Activated T-helper 1 cell treated with Interleukin-2 at 50 U/mL for 16 hours (primary cell): ENCODE results near the gene C17orf67.

Experiments used
- DNase-seq: peaks from one replicate; pipeline ENCODE4 v3.0.0-alpha.2; 2020; ENCODE audit warnings: low read depth

C17orf67 gene, protein sequence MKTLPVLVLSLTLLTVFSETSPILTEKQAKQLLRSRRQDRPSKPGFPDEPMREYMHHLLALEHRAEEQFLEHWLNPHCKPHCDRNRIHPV

DNA sequence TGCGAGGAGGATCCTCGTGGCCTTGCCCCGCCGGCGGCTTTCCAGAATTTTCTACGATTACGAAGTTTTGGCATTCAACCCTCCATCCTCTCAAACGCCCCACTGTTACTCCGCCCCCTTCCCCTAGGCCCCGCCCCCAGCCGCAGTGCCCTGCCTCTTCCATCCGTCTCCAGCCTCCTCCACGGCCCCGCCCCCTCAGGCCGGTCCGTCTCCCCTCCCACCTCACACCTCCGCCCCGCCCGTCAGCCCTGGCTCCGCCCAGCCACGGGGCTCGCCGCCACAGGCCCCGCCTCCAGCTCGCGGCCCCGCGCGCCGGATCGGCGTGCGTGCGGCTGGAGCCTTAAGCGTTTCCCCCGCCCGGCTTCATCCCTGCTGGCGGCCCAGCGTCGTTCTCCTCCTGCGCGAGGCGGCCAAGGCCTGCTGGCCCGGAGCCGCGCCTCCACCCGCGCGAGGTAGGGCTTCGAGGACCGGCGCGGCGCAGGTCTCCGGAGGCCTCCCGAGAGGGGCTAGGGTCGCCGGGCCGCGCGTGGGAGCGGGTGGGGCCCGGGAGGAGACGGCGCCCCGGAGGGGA lies at the start of gene C17orf67, which contains the start of gene DGKE:
C17orf67 (minus strand) TSS at position 112 of the 571 bp plus-strand sequence. CDS start 18,110 bp downstream, outside the sequence.
DGKE (plus strand) TSS at position 343 of the 571 bp plus-strand sequence. CDS start 645 bp downstream, outside the sequence.
- DNase-seq = peak; percentile 98

DNA sequence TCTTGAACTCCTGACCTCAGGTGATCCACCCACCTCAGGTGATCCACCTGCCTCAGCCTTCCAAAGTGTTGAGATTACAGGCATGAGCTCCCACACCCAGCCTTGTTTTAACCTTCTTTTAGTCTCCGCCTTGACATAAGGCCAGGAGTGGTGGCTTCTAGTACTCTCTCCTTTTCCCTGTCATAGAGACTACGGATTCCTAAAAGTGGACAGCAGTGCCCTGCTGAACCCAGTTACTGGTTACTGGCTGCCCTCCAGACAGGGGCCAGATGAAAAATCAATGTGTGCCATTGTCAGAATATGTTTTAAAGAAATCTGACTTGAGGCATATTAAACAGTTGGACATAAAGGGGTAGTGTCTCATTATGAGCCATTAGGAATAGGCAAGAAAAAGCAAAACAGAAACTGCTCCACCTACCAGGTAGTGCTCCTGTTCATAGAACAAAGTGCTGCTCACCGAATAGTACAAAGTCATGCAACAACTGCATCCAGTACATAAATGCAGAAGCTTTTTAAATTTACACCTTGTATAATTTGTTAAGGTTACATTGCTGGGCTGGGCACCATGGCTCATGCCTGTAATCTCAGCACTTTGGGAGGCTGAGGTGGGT lies 48.1 kb upstream of the C17orf67 start:
- DNase-seq = no peak

DNA sequence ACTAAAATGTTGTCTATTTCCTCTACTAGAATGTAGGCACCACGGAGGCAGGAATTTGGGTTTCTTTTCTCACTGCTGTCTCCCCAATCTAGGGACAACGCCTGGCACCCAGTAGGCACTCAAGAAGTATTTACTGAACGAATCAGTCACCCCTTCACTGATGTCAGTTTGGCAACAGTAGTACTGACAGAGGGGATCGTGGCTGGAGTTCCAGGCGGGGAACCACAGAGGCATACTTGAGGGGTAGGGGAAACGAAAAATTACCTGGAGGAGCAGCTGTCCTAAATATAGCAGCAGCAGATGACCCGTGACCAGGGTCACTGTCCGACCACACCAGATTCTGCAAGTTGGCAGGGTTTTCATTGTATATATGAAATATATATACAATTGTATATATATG lies 46.9 kb upstream of the C17orf67 start:
- no peak for DNase-seq

DNA sequence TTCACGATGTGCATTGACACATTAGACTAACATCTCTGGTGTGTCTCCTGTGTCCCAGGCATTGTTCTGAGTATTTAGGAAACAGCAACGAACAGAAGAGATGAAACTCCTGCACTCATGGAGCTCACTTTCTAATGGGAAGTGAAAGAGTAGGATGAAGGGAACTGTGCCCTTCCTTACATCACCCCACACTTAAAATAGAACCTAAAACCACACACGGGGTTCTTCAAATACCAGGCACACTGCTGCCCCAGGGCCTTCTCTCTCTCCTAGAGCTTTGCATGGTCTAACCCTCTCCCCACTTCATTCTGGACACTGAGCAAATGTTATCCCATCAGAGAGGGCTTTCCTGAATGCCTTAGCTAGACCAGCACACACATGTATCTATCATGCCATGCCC lies 46.4 kb upstream of the C17orf67 start:
- DNase-seq = no peak

DNA sequence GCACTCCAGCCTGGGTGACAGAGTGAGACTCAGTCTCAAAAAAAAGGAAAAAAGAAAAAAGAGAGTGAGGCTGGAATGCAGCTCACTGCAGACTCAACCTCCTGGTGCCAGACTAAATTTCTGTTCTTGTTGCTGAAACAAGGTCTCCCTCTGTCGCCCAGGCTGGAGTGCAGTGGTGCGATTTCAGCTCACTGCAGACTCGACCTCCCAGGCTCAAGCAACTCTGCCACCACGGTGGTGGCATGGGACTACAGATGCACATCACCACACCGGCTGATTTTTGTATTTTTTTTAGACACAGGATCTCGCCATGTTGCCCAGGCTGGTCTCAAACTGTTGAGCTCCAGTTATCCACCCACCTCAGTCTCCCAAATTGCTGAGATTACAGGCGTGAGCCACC lies 45.6 kb upstream of the C17orf67 start:
- DNase-seq = no peak

DNA sequence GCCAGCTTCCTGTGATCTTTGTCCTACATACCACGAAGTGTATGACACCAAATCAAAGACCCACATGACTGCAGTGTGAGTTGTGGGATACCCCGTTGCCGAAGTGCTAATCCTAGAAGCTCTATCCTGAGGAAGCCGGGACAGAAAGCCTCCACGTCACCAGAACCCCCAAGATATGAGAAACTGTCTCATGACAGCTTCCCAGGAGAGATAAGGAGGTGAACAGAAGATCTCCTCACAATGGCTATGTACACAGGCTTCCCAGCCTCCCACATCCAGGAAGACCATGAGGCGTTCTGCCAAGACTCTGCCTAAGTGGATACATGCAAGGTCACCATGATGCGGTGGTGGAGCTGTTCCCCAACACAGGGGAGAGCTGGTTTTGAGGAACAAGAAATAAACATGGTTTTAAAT lies 43.1 kb upstream of the C17orf67 start:
- DNase-seq = no peak

DNA sequence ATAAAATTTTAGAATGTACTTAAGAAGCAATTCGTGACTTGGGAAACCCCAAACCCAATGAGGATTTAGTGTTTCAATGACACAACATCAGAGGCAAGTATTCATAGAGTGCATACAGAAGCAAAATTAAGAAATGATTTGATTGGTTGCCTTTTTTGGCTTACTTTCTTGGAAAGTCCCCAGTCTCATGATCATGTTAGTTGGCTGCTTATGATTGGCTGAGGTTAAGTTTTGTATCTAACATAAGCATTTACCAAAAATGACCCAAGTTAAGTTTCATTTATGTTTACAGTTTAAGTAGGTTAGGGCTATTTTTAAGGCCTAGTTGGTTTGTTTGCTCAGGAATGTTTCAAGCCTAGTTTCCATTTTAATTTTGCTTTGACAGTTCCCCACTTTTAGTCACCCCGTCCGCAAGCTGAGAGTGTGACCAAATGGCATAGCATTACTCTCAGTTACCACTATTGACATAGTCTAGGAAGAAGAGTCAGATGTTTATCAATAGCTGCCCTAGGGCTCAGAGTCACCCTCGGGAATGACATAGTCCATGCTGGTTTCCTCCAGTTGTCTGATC lies 36.4 kb upstream of the C17orf67 start:
- DNase-seq = no peak

DNA sequence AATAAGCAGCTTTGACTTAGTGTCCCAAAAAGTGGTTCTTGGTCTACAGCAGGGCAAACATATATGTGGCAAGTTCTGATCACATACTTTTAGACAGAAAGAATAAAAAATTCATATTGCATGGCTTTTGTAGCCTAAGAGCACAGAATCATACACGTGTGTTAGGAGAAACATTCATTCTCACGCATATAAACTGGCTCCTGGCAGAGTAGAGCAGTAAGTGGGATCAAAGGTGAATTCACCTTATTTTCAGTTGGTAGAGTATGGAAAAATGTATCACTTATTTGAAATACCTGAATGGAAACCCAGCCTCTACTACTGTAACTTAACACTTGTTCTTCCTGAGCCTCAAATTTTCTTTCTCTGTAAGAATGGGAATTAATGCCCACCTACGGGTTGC lies 35.0 kb upstream of the C17orf67 start:
- DNase-seq = no peak

DNA sequence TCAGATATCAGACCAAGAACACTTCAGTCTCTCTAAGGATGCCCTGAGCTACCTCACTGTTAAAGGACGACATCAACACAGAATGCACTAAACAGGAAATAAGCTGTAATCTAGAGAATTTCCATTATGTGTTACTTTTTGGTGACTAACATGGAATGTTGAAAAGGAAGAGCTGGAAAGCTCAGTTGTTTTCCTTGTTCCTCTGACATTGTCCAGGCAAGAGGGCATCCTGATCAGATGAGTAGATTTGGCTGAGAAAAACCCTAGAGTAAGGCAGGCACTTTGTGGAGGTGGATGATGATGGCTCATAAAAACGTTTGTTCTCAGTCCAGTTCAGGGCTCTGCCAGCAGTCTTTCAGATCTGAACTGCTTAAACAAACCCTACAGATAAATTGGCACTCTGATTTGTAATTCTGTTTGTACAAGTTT lies 34.2 kb upstream of the C17orf67 start:
- DNase-seq = no peak

DNA sequence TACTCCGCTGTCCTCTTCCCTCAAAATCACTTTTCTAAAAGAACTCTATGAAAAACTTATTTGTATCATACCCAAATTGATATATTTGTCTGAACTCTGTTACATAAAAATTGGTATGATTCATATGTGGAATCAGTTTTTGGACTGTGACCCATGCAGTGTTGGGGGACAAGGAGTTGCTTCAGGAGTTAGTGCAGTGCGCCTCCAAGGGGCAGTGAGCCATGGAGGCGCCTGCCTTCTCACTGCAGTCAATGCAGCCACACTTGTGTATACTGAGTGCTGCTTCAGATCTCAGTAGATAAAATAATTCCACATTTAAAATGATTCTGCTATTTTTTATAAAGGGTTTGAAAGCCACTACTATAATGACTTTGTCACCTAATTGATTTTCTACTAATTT lies 32.8 kb upstream of the C17orf67 start:
- DNase-seq = no peak

DNA sequence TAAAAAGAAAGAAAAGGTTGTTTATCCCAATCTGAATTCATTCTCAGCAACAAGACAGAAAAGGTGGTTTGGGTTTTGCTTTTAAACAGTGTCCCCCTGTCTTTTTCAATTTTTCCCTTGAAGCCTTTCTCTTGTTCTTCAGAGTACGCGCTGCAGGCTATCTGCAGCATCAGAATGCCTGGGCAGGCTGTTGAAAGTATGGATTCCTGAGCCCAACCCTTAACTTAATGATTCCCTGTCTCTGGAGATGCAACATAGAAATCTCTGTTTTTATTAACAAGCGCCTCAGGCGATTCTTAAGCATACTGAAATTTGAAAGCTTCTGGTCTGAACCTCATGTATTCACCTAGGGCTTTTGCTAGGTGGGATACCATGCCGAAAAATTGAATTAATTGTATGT lies 32.4 kb upstream of the C17orf67 start:
- no peak for DNase-seq

DNA sequence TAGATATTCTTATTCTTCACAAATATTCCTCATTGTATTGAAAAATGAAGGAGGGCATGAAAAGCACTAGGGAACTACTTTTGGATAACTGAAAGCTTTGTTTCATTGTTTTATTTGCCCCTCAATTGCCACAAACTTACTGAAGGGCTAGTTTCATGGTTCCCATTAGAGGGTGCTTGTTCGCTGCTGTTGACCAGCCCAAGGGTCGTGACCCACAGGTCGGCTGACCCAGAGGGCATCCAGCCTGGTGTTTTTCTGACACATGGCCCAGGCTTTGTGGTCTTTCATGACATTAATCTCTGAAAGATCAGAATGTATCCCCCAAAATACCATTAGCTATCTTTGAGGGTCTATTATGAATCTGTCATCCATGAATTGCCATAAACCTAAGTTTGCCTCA lies 30.3 kb upstream of the C17orf67 start:
- DNase-seq = no peak

DNA sequence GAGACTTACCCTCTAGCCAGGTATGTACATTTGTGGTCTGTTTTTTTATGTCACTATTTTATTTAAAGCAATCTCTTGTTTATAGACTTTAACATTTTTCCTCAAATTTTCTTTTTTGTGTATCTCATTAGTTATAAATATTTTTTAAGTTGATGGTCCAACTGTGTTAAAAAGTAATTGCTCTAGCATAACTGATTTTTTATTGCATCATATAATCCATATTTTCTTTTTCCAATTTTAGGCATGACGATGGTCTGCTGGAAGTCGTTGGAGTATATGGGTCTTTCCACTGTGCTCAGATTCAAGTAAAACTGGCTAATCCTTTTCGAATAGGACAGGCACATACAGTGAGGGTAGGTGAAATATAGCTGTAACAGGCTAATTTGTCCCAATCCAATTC lies 28.2 kb upstream of the C17orf67 start:
- DNase-seq = no peak

DNA sequence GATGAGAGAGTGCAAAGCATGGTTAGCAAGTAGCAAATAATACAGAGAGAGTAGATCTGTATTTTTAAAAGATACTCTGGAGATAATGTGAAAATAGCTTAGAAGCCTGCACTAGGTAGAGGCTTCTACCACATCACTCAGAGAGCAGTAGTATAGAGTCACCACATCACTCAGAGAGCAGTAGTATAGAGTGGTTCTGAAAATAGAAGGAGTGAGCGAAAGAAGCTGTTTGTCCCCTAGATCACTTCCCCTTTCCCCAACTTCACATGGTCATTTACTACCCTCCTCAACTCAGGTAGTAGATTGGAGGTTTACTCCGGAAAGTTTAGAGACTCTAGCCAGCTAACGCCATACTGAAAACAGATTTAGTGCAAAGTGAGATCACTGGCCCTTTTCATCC lies 17.3 kb upstream of the C17orf67 start:
- no peak for DNase-seq

DNA sequence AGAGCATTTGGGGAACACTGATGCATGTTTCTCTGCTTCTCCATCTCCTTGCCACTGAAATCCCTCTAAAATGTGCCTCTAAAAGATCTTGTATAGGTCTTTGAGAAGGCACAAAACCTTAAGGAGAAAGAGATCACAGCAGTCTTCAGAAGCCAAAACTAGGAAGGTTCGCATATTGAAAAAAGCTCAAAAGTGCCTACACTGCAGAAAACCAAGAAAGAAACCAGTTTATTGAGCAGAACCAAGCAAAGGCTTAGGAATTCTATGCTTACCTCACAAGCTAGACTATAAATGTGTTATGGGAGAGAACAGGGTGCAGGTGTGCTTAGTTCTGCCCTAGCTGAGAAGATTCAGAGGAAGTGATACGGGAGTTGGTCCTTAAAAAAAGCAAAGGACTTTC lies 16.9 kb upstream of the C17orf67 start:
- DNase-seq = no peak

DNA sequence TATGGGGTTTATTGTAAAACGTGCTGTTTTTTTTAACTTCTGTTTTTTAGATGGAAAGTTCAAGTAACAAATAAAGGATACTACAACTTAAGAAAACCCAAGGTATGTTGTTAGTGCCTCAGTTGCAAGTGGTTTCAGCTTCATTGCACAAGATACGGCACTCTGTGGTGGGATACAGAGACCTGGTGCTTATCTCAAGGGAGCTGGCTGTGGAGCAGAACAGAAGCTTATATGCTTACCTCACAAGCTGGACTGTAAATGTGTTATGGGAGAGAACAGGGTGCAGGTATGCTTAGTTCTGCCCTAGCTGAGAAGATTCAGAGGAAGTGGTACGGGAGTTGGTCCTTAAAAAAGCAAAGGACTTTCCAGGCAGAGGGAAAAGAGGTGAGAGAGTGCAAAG lies 15.4 kb upstream of the C17orf67 start:
- no peak for DNase-seq

DNA sequence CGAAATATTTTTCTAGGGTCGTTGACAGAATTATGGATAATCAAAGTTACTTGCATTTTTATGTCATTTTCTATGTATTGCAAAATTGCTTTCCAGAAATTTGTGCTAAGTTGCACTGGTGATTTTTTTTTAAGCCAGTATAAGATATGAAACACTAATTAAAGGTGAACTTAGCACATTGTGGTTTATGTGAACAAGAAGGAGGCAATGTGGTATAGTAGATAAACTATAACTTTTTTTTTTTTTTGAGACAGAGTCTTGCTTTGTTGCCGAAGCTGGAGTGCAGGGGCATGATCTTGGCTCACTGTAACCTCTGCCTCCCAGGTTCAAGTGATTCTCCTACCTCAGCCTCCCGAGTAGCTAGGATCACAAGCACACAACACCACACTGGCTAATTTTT lies 13.4 kb upstream of the C17orf67 start:
- DNase-seq = no peak

DNA sequence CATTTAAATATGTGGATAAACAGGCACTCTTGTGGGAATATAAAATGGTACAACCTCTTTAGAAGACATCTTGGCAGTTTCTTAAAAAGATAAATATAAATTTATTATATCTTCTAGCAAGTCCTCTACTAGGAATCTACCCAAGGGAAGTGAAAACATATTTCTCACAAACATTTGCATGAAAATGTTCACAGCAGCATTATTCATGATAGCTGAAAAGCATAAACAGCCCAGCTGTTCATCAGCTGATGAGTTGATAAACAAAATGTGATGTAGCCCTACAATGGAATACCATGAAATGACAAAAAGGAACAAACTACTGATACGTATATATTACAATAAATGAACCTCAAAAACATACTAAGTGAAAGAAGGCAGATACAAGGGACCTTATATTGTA lies 12.2 kb upstream of the C17orf67 start:
- no peak for DNase-seq

DNA sequence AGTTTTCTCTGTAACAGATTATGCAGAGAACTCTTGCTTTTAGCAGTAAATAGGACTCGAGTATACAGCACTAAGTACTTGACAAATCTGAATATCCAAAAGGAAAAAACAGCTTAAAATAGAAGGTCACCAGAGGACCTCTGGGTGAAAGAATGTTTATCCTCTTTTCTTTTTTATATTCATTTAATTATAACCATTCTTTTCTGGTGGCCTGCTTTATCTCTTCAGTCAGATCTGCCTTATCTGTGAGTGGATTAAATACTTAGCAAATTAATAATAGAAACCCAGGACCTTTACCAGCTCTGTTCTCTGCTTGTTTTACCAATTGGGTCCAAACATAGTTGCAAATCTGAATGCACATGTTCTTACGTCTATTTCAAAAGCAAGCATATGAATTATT lies 8.9 kb upstream of the C17orf67 start:
- no peak for DNase-seq

DNA sequence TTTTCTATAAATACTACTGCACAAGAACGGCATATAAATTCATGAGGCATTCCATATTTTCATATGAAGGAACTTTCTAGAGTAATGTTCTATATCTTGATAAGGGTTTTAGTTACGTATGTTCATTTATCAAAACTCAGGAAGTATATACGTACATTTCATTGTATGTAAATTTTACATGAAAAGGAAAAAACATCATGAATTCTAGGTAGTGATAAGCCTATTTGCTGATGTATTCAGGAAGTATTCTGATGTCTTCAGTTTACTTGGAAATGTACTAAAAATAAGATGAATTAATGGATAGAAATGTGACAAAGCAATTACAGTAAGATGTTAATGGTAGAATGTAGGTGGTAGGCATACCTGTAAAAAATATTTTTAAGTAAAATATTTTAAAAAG lies 5.0 kb upstream of the C17orf67 start:
- no peak for DNase-seq

DNA sequence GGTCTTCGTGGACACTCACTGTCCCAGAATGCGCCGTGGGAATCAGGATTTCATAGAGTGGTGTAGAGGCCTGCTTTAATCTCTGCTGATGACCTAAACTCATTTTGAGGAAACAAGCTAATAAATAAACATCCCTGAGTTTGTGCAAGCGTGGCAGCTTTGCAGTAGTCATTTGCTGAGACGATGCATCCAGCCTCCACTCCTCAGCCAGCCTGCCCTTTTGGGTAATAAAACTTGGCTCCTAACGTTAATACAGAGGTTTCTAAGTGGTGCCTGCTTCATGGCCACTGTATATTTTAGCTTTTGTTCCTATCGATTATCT lies 1.5 kb upstream of the C17orf67 start:
- no peak for DNase-seq

DNA sequence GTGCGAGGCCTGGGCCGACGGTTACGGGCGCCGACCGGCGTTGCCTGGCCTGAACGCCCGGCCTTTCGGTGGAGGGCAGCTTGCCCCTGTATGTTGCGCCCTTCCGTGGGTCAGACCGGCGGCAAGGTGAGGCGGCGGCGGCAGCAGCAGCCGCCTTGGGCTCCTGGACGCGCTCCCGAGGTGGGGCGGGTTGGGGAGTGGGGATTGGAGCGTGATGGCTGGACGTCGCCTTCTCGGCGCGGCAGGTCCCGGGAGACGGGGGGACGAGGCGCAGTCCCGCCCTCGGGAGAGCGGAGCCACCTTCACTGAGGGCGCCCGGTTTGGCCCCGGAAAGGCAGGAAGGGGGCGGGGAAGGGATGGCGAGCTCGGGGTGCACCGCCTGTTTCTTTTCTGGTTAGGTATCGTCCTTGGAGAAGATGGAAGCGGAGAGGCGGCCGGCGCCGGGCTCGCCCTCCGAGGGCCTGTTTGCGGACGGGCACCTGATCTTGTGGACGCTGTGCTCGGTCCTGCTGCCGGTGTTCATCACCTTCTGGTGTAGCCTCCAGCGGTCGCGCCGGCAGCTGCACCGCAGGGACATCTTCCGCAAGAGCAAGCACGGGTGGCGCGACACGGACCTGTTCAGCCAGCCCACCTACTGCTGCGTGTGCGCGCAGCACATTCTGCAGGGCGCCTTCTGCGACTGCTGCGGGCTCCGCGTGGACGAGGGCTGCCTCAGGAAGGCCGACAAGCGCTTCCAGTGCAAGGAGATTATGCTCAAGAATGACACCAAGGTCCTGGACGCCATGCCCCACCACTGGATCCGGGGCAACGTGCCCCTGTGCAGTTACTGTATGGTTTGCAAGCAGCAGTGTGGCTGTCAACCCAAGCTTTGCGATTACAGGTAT lies 902 bp upstream of the C17orf67 start:
- DNase-seq = peak; percentile 59
